SK-N-SH (cell line): ENCODE measurements around the gene TFAP2A. TPM values are rescaled to one million over a fixed set of nuclear protein-coding genes. Genes with fewer than 3 reads are reported as not detected.

Experiments
- CTCF ChIA-PET: fragments of 300-600, 350-600 bp; formaldehyde crosslinking; extraction: SDS; loops from one replicate; lab custom pipeline; 2021; lab: Yijun Ruan, JAX
- POLR2A ChIA-PET: fragments of 350-600 bp; sonication (Branson Sonifier 250); formaldehyde crosslinking; extraction: SDS; loops from one replicate; lab custom pipeline; 2020; ENCODE audit warnings: antibody characterized with exemption, inconsistent platforms; lab: Yijun Ruan, JAX
- DNase-seq: peaks from one replicate; pipeline ENCODE4 v3.0.0; 2012
- H2AFZ ChIP-seq: fragments of 200-600 bp; sonication (generic); 2 replicates; pipeline ENCODE4 v1.8.1; 2016; ENCODE audit warnings: antibody characterized with exemption, mild to moderate bottlenecking, low read depth
- H3F3A ChIP-seq: fragments of 200-600 bp; sonication (generic); replicated peaks from 2 replicates; pipeline ENCODE3; 2016; ENCODE audit warnings: antibody characterized with exemption, mild to moderate bottlenecking; ENCODE audit not compliant: insufficient read depth
- H3K27ac ChIP-seq, 2 experiments: fragments of 200-500 bp in 1 of 2; fragments of 200-600 bp in 1 of 2; sonication (Bioruptor generic) in 1 of 2; sonication (generic), shearing (Covaris generic) in 1 of 2; 2 replicates each; pipeline versions ENCODE4 v1.5.1 to v1.6.1; 2014 to 2016; ENCODE audit warnings: low read depth in 2 of 2, inconsistent platforms in 1 of 2, low read length in 1 of 2, mild to moderate bottlenecking in 1 of 2, mixed read lengths in 1 of 2
- H3K27me3 ChIP-seq: fragments of 200-600 bp; sonication (generic), shearing (Covaris generic); 2 replicates; pipeline ENCODE4 v1.6.1; 2016; ENCODE audit warnings: mixed run types; ENCODE audit not compliant: insufficient read depth
- H3K36me3 ChIP-seq, 2 experiments: fragments of 200-500 bp in 1 of 2; fragments of 200-600 bp in 1 of 2; sonication (Bioruptor generic) in 1 of 2; sonication (generic) in 1 of 2; replicated peaks in 1 of 2; 2 replicates each; pipeline versions ENCODE3 to v1.5.1; 2014 to 2016; ENCODE audit warnings: low read length in 1 of 2, mild to moderate bottlenecking in 1 of 2; ENCODE audit not compliant: insufficient read depth in 2 of 2, control insufficient read depth in 1 of 2
- H3K4me1 ChIP-seq, 2 experiments: fragments of 200-500 bp in 1 of 2; fragments of 200-600 bp in 1 of 2; sonication (Bioruptor generic) in 1 of 2; sonication (generic), shearing (Covaris generic) in 1 of 2; 2 replicates each; pipeline versions ENCODE4 v1.5.1 to v1.6.1; 2014 to 2016; ENCODE audit warnings: low read depth in 1 of 2, low read length in 1 of 2, mixed run types in 1 of 2; ENCODE audit not compliant: insufficient read depth in 2 of 2, control insufficient read depth in 1 of 2
- H3K4me2 ChIP-seq: fragments of 200-600 bp; sonication (generic), shearing (Covaris generic); 2 replicates; pipeline ENCODE4 v1.6.1; 2017; ENCODE audit warnings: mixed run types
- H3K4me3 ChIP-seq, 2 experiments: fragments of 200-500 bp in 1 of 2; fragments of 200-600 bp in 1 of 2; sonication (Bioruptor generic) in 1 of 2; sonication (generic), shearing (Covaris generic) in 1 of 2; 2 replicates each; pipeline versions ENCODE4 v1.5.1 to v1.8.1; 2014 to 2016; ENCODE audit warnings: low read depth in 2 of 2, inconsistent platforms in 1 of 2, low read length in 1 of 2, mild to moderate bottlenecking in 1 of 2, mixed read lengths in 1 of 2, moderate library complexity in 1 of 2
- H3K79me2 ChIP-seq: fragments of 200-600 bp; sonication (generic); 2 replicates; pipeline ENCODE4 v1.8.1; 2017; ENCODE audit warnings: mild to moderate bottlenecking; ENCODE audit not compliant: insufficient read depth
- H3K9ac ChIP-seq: fragments of 200-600 bp; sonication (generic); 2 replicates; pipeline ENCODE4 v1.6.1; 2017; ENCODE audit warnings: mixed run types
- H3K9me2 ChIP-seq: fragments of 200-600 bp; sonication (generic); 2 replicates; pipeline ENCODE4 v1.6.1; 2017; ENCODE audit warnings: mixed run types
- H3K9me3 ChIP-seq: fragments of 200-600 bp; sonication (generic); 2 replicates; pipeline ENCODE4 v1.6.1; 2017; ENCODE audit warnings: mixed run types, mild to moderate bottlenecking, moderate library complexity
- H4K20me1 ChIP-seq: fragments of 200-600 bp; sonication (generic); 2 replicates; pipeline ENCODE4 v1.6.1; 2017; ENCODE audit warnings: mild to moderate bottlenecking, mixed run types; ENCODE audit not compliant: insufficient read depth
- ELF1 ChIP-seq: IDR thresholded peaks from 2 replicates; pipeline ENCODE4 v1.4.0; 2012
- FOSL2 ChIP-seq: IDR thresholded peaks from 2 replicates; pipeline ENCODE4 v1.4.0; 2012; ENCODE audit warnings: low read depth, mild to moderate bottlenecking, moderate library complexity, borderline replicate concordance
- FOXJ3 ChIP-seq: sonication (generic); formaldehyde crosslinking; IDR thresholded peaks from 2 replicates; pipeline ENCODE4 v1.5.1; 2020; ENCODE audit warnings: mild to moderate bottlenecking, missing genetic modification reagents
- MAX ChIP-seq: IDR thresholded peaks from 2 replicates; pipeline ENCODE4 v1.4.0; 2012; ENCODE audit warnings: low read depth
- NFIC ChIP-seq: IDR thresholded peaks from 2 replicates; pipeline ENCODE4 v1.4.0; 2012; ENCODE audit warnings: borderline replicate concordance
- NRF1 ChIP-seq: IDR thresholded peaks from 2 replicates; pipeline ENCODE4 v1.6.1; 2012; ENCODE audit warnings: low read depth, mild to moderate bottlenecking, low read length
- RCOR1 ChIP-seq: fragments of 150-350 bp; IDR thresholded peaks from 2 replicates; pipeline ENCODE4 v1.6.1; 2017; ENCODE audit warnings: antibody characterized with exemption, low read length
- REST ChIP-seq: IDR thresholded peaks from 2 replicates; pipeline ENCODE4 v1.6.1; 2012; ENCODE audit warnings: mild to moderate bottlenecking, low read depth, low read length, moderate library complexity
- SIN3A ChIP-seq: IDR thresholded peaks from 2 replicates; pipeline ENCODE4 v1.6.1; 2012; ENCODE audit warnings: low read depth, mild to moderate bottlenecking, low read length, moderate library complexity, borderline replicate concordance
- TAF1 ChIP-seq: IDR thresholded peaks from 2 replicates; pipeline ENCODE4 v1.6.1; 2012; ENCODE audit warnings: low read depth, mild to moderate bottlenecking, low read length, moderate library complexity, borderline replicate concordance
- TCF12 ChIP-seq: IDR thresholded peaks from 2 replicates; pipeline ENCODE4 v1.4.0; 2012
- WGBS: methylation state at CpG from one replicate; pipeline ENCODE4 v1.1.6; 2017; ENCODE audit warnings: low lambda C conversion rate; 5-methylcytosine and 5-hydroxymethylcytosine counted together
- polyA plus RNA-seq, 3 experiments: library from polyadenylated mRNA; depleted of rRNA; stranded (reverse); fragments of >200 nt; gene quantifications; 2 replicates each; pipeline ENCODE4 v1.2.3, GENCODE V29; 2012
- TF ChIP-seq, protein P1 (sequence below): fragments of 150-350 bp; IDR thresholded peaks from 2 replicates; pipeline ENCODE4 v1.6.1; 2017; ENCODE audit warnings: antibody characterized with exemption, low read length, low read depth, borderline replicate concordance

Gene TFAP2A
- polyA plus RNA-seq, 1 of the 3 experiments (the other 2 are of a cell fraction) = 0.07 TPM

DNA sequence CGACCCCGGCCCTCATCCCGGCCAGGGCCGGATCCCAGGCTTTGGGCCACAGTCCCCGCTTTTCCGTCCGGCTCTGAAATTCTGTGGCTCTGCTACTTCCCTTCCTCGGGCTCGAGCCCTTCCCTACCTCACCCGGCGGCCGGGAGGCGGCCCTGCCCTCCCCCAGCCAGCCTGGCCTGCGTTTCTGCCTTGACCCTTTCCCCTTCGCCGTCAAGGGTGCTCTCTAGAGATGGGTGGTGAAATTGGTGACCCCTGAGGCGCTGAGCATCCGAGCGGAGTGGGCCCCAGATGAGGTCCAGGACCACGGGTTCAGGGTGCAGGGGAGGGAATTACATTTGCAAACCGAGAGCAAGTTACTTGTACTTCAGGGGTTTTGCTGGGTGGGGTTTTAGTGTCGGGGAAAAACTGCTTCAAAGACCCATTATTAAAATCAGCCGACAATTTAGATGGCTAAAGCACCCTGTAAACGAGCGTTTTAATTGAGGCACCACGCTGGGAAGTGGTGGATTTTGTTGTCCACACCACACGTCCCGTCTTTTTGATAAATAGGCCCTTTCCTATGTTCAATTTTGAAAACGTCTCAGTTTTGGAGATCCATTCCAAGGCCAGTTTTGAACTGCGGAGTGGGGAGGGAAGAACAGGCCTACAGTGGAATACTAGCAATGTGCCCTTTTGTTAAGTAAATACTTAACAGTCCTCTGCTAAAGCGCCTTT, 9.9 kb downstream of the TFAP2A start:
- Histone ChIP-seq H4K20me1 (no peaks in the 10 kb centered on the region), H3K9me3 (no peaks in the 10 kb centered on the region), H3K27me3 (peaks cover 45% of the 10 kb centered on the region), H3K4me3 (peak overlapping the region; percentile 48 to 64), H3K79me2 (no peaks in the 10 kb centered on the region), H3K36me3 (no peaks in the 10 kb centered on the region), H2AFZ (peak overlapping the region; percentile 83), H3K4me1 (peaks cover 5 to 8% of the 10 kb centered on the region in 2 experiments; a peak in 2 of 4 replicates), H3K27ac (no peak overlapping the region), H3K9ac (no peak overlapping the region), H3K9me2 (no peaks in the 10 kb centered on the region), H3F3A (peaks cover 16% of the 10 kb centered on the region), H3K4me2 (peak overlapping the region; percentile 73; the same call in 1 of the 2 replicates)
- ChIA-PET CTCF (no interaction called here), POLR2A (no interaction called here)
- no peak for DNase-seq
- WGBS = 66% methylated on average over 19 of the region's 31 CpGs
- no peak for TF ChIP-seq SIN3A
- no peak for TF ChIP-seq ELF1
- TF ChIP-seq, protein P1, sequence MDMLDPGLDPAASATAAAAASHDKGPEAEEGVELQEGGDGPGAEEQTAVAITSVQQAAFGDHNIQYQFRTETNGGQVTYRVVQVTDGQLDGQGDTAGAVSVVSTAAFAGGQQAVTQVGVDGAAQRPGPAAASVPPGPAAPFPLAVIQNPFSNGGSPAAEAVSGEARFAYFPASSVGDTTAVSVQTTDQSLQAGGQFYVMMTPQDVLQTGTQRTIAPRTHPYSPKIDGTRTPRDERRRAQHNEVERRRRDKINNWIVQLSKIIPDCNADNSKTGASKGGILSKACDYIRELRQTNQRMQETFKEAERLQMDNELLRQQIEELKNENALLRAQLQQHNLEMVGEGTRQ = no peak
- TF ChIP-seq RCOR1 = no peak
- TF ChIP-seq TAF1 = no peak
- TF ChIP-seq NRF1 = no peak
- no peak for TF ChIP-seq FOXJ3 (CRISPR knock-in tag)
- no peak for TF ChIP-seq REST
- TF ChIP-seq FOSL2 = no peak
- no peak for TF ChIP-seq NFIC
- no peak for TF ChIP-seq TCF12
- no peak for TF ChIP-seq MAX
